ENCODE measurements around the gene SPATA9. TPM values are rescaled to one million over a fixed set of nuclear protein-coding genes. Genes with fewer than 3 reads are reported as not detected.
A peak's percentile ranks its signal among the peaks of the same experiment; 100 is the strongest.

Gene SPATA9
- total and polyA plus RNA-seq, 2 of the 8 experiments (the other 6 are each of a cell fraction or from before 2014, with no cell fraction given), result not detected

DNA sequence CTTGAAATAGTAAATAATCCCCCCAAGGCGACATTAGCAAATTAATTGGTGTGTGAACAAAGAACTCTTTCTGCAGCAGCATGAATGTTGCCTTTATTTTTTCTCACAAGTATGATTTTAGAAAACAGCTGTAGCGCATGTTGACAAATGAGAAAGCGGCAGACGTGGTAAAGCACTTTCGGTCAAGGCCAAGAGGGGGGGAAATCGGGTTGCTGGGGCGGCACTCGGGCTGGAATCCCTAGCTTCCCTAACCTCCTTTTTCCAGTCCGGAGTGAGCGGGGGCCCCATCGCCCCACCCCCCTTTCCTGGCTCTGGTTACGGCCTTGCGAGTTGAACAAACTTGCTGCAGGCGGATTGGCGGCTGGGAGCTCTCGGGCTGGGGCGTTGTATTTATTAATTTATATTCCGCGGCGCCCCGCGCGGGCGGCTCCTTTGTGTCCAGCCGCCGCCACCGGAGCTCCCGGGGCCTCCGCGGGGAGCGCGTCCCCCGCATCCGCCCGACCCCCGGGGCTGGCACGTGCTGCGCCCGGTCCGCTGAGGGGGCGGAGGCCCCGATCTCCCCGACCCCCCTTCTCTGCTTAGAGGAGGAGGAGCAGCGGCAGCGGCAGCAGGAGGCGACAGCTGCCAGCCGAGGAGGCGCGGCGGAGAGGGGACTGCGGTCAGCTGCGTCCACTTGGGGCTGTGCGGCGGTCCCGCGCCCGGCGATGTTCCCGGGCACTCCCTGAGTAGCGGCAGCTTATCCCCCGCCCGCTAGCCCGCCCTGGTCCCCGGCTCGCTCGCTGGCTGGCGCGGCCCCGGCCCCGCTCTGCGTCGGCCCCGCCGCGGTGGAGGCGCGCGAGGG, 48.2 kb upstream of the SPATA9 start, which contains the start of gene RHOBTB3 (continued):
- TF ChIP-seq PHF8 (conservative IDR thresholded peaks at IDR 0.05; ENCODE audit: low read depth, low read length) (peak; percentile 54), CTBP2 (IDR thresholded peaks at IDR 0.05; ENCODE audit: borderline replicate concordance, insufficient read depth, insufficient read length, low read length) (peak; percentile 73), CREB1 (IDR thresholded peaks at IDR 0.05) (no peak; the same call in 1 of the 2 replicates), SIN3A (conservative IDR thresholded peaks at IDR 0.05 in 1 of 2, IDR thresholded peaks at IDR 0.05 in 1 of 2; ENCODE audit: low read depth in 1 of 2, low read length in 2 of 2) (peak in 1 of 2 experiments; percentile 52; a peak in 1 of 4 replicates), JUND (IDR thresholded peaks at IDR 0.05; ENCODE audit: low read length) (no peak), KDM4A (IDR thresholded peaks at IDR 0.05; ENCODE audit: low read depth, low read length, severe bottlenecking) (no peak), EP300 (IDR thresholded peaks at IDR 0.05; ENCODE audit: borderline replicate concordance in 1 of 2, low read depth in 2 of 2, low read length in 2 of 2) (no peak), RFX5 (IDR thresholded peaks at IDR 0.05; ENCODE audit: borderline replicate concordance, low read depth, low read length) (no peak)
- TF ChIP-seq, protein P1, sequence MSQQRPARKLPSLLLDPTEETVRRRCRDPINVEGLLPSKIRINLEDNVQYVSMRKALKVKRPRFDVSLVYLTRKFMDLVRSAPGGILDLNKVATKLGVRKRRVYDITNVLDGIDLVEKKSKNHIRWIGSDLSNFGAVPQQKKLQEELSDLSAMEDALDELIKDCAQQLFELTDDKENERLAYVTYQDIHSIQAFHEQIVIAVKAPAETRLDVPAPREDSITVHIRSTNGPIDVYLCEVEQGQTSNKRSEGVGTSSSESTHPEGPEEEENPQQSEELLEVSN (IDR thresholded peaks at IDR 0.05), result peak; percentile 26
- TF ChIP-seq, protein P2, sequence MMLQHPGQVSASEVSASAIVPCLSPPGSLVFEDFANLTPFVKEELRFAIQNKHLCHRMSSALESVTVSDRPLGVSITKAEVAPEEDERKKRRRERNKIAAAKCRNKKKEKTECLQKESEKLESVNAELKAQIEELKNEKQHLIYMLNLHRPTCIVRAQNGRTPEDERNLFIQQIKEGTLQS (IDR thresholded peaks at IDR 0.05; ENCODE audit: insufficient read depth, low read depth, low read length), result no peak
